HG03139 (cell line): ENCODE results near the gene APOA1.

Experiments
- ATAC-seq: cut with Tn5 transposase; IDR thresholded peaks from one replicate; pipeline ENCODE4 v1.9.1; 2021; ENCODE audit not compliant: unreplicated experiment

APOA1 gene

GRCh38 chr11:116791813-116792143 lies 45.6 kb downstream of the APOA1 start, which contains the start of gene APOA5:
APOA5 (minus strand) TSS chr11:116791879; CDS start chr11:116791860, 19 bp downstream.
- ATAC-seq, result no peak

DNA sequence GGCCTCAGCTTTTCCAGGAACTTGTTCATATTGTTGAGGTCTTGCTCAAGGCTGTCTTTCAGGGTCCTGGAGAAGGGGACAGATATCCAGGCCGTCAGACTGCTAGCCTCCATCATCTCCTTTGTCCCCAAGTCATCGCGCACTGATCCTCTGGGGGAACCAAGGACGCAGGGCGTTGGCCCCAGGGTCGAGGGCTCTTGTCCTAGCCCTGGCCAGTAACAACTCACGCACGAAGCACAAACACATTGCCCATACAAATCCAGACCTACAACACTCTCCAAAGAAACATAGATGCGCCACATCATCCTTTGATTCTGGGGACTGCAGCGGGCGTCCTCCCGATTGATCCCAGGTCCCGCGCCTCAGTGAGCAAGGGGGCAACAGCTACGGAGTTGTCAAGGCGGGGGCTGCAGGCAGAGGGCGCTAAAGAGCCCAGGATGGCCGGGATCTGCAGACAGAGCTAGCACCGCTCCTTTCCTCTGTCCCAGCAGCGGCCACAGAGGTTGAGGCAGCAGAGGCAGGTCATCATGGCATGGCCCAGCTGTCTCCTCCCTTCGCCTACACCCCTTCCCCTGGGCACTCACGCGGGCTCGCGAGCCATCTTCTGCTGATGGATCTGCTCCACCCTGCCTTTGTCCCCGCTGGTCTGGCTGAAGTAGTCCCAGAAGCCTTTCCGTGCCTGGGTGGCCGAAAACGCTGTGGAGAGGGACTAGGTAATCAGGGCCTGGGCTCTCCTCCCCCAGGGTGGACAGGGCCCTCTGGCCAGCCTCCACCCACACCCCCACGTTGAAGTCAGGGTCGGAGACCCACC lies 46.2 kb downstream of the APOA1 start:
- ATAC-seq, result no peak

DNA sequence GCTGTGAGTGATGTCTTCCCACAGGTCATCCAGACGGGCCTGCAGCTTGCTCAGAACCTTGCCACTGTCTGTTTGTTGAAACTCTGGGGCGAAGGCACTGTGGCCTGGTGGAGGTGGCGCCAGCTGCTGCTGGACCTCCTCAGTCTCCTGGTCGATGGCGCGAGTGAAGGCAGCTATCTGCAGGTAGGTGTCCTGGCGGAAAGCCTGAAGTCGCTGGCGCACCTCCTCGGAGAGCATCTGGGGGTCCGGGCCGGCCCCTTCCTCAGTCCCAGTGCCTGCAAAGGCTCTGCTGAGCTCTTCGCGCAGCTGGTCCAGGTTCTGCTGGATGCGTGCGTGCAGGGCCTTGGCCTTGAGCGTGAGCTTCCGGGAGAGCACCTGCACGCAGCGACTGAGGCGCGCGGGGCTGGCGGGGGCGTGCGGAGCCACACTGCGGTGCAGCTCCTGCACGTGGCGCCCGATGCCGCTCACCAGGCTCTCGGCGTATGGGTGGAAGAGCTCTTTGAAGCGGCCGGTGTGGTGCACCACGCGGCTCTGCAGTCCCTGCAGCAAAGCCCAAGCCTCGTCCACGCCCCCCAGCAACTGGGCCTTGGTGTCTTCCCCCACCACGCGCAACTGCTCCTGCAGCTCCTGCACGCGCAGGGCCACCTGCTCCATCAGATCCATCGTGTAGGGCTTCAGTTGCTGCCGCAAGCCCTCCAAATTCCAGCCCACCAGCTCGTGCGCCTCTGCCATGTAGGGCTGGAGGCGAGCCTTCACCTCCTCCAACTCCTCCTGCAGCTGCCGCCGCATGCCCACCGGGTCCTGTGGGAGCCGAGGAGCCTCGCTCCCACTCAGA lies 47.0 kb downstream of the APOA1 start:
- no peak for ATAC-seq

DNA sequence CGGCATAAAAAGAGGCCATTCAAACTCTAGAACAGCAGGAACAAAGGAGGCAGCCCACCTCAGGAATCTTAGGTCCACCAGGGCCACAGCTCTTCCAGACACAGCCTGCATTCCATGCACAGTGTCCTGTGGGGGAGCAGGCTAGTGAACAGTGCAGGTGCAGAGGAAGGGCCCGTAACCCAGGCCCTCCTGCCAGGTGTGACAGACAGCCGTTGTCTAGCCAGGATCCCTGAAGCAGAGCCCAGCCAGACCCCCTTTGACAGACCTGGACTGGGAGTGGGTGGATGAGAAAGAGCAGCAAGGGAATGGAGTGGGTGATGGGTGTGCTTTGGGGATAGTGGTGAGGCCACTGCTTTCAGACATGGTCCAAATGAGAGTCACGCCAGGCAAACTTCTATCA lies 48.4 kb downstream of the APOA1 start:
- ATAC-seq, result no peak

- ATAC-seq, result no peak
These were observed 48.9 kb downstream of the APOA1 start for GRCh38 chr11:116788534-116788933.

GRCh38 chr11:116787786-116788486 lies 49.5 kb downstream of the APOA1 start, which contains the start of gene ZPR1:
ZPR1 (minus strand) TSS chr11:116788023; CDS start chr11:116787990, 33 bp downstream.
- peak; percentile 81 for ATAC-seq

DNA sequence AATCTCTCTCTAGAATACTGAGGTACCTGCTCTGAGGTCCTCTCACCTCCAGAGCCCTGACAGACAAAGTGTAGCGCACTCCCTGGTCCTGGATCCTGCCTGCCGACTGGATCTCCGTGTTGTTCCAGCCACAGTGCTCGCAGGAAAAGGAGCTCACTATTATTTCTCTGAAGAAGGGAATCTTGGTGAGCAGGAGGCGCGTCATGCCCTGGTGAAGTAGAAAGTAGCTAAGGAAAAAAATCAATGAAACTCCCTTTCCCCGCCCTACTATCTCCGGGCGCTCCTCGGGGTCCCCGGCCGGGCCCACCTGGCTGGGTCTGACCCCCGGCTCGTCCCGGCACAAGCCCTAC lies 50.0 kb downstream of the APOA1 start:
- ATAC-seq, result no peak

- no peak for ATAC-seq
These were observed 50.5 kb downstream of the APOA1 start for GRCh38 chr11:116786966-116787365.

GRCh38 chr11:116786326-116786725 lies 51.1 kb downstream of the APOA1 start:
- no peak for ATAC-seq
